GM21381 (cell line): ENCODE measurements around the gene EHMT1.
A peak's percentile ranks its signal among the peaks of the same experiment; 100 is the strongest.
"Not testable (repeated sequence)": the region's sequence is repeated elsewhere in the genome, so short reads cannot be mapped to it uniquely, and the experiment has no call there.

Experiments used
- ATAC-seq: cut with Tn5 transposase; IDR thresholded peaks from one replicate; pipeline ENCODE4 v1.9.1; 2021; ENCODE audit warnings: mild to moderate bottlenecking, moderate library complexity; ENCODE audit not compliant: unreplicated experiment

EHMT1 gene

GRCh38 chr9:137715866-137716693, 97.3 kb downstream of the EHMT1 start:
- not testable (repeated sequence) for ATAC-seq

DNA sequence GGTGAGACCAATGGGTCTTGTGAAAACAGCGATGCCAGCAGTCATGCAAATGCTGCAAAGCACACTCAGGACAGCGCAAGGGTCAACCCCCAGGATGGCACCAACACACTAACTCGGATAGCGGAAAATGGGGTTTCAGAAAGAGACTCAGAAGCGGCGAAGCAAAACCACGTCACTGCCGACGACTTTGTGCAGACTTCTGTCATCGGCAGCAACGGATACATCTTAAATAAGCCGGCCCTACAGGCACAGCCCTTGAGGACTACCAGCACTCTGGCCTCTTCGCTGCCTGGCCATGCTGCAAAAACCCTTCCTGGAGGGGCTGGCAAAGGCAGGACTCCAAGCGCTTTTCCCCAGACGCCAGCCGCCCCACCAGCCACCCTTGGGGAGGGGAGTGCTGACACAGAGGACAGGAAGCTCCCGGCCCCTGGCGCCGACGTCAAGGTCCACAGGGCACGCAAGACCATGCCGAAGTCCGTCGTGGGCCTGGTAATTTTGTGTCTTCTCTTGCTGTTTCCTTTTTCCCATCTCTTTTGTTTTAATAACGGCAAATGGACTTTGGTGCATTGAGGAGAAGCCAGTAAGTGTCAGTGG, 98.0 kb downstream of the EHMT1 start:
- ATAC-seq: no peak

DNA sequence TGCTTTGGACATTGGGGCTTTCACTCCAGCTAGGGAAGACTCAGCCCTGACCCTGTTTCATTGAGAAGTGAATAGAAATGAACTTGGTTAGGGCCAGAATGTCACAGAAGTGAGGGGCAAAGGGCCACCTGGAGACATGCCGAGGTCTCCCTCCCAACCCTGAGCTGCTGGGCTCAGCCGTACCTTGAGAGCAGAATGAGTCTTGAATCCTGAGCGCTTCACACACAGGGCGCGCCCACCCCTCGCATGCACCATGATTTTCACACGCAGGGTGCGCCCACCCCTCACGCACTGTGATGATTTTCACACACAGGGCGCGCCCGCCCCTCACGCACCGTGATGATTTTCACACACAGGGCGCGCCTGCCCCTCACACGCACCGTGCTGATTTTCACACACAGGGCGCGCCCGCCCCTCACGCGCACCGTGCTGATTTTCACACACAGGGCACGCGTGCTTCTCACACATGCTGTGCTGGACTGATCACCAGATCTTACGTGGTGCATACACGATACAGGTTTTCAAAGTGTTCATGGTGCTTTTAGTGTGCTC, 99.0 kb downstream of the EHMT1 start:
- ATAC-seq: no peak

GRCh38 chr9:137719194-137719593, 100.4 kb downstream of the EHMT1 start:
- no peak for ATAC-seq

- no peak for ATAC-seq
Observed at GRCh38 chr9:137720571-137721110, 101.8 kb downstream of the EHMT1 start.

GRCh38 chr9:137721479-137721878, 102.7 kb downstream of the EHMT1 start:
- no peak for ATAC-seq

DNA sequence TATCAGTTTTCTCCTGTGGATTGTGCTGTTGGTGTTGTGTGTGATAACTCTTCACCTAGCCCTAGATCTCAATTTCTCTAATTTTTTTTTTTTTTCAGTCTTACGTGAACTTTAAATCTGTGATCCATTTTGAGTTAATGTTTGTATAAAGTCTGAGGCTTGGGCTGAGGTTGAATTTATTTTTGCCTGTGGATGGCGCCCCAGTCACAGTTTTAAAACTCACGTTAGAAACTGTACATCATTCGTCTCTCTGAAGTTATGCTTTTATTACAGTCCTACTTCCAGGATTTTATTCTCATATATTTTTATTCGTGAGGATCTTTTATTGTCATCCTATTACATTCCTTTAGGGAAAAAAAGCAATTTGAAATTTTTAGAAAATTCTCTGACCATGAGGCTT, 103.1 kb downstream of the EHMT1 start:
- no peak for ATAC-seq

GRCh38 chr9:137722481-137722880, 103.7 kb downstream of the EHMT1 start:
- ATAC-seq: no peak

- ATAC-seq: not testable (repeated sequence)
Observed at GRCh38 chr9:137723356-137723755, 104.6 kb downstream of the EHMT1 start.

DNA sequence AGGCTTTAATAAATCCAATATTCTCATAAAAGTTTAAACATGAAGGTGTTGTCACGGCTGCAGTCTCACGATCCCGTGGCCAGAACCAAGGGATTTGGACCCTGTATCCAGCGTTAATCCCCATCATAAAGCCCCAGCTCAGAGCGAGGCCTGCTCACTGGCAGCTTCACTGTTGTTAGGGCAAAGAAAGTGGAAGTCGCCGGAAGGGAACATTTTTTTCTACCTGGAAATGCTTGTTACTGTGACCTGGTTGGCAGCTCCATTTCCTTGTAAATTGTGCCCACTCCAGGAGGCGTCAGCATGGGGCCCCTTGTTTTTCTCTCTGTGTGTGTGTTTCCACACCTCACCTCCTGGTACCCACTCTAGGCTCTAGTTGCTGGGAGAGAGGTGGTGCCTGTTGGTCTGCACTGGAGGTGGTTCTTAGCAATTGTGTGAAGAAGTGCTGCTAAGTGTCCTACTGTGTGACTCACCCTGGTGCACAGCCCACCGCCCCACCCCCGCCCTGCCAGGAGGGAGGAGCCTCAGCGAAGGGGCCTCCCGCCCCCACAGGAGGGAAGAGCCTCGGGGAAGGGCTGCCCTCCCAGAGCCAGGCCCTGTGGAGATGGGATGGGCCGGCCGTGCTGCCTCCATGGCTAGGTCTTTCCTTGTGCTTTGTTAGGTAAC, 105.1 kb downstream of the EHMT1 start:
- no peak for ATAC-seq

- ATAC-seq: no peak
Observed at GRCh38 chr9:137724818-137725240, 106.0 kb downstream of the EHMT1 start.

GRCh38 chr9:137725598-137725997, 106.8 kb downstream of the EHMT1 start:
- ATAC-seq: no peak

- peak; percentile 75 for ATAC-seq
Observed at GRCh38 chr9:137726336-137726735, 107.5 kb downstream of the EHMT1 start.

- no peak for ATAC-seq
Observed at GRCh38 chr9:137726764-137727163, 108.0 kb downstream of the EHMT1 start.

- no peak for ATAC-seq
Observed at GRCh38 chr9:137727716-137728115, 108.9 kb downstream of the EHMT1 start.

DNA sequence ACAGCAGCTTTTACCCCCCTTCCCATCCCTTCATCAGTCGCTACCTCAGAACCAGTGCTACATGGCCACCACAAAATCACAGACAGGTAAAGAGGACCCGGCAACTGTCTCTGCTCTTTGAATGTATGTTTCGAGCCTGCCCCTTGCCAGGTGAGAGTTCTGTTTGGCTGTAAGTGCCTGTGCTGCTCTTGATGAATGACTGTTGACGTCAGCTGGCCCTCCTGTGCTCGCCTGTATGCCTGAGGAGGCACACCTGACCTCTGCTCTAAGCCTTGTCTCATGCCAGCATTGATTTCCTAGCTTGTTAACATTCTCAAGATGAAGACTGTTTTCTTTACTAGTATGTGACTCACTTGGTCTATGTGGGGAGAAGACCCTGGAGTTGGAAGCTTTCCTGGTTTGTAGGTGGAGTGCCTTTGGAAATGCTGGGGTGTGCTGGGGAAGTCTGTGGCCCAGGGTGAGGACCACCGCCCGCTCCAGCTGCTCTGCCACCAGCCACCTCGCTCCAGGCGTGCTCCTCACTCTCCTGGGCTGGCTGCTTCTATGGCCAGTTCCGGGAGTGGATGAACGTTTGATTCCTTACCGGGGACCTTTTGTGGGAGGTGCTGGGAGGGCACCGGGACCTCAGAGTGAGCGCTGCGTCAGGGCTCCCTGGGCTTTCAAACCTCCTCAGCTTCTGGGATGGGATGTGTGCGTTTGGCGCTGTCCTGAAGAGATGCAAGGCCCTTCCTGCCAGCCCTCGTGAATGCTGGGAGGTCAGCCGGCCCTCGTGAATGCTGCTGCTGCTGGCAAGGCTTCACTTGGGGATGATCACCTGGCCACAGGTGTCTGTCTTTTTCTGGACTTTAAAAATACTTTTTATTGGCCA, 109.9 kb downstream of the EHMT1 start:
- ATAC-seq: no peak

GRCh38 chr9:137731216-137731946, 112.6 kb downstream of the EHMT1 start:
- ATAC-seq: no peak

- ATAC-seq: no peak
Observed at GRCh38 chr9:137731947-137732813, 113.4 kb downstream of the EHMT1 start.

- ATAC-seq: no peak
Observed at GRCh38 chr9:137733429-137733828, 114.6 kb downstream of the EHMT1 start.
